ENCODE measurements around the gene SMKR1.

The SMKR1 gene

DNA sequence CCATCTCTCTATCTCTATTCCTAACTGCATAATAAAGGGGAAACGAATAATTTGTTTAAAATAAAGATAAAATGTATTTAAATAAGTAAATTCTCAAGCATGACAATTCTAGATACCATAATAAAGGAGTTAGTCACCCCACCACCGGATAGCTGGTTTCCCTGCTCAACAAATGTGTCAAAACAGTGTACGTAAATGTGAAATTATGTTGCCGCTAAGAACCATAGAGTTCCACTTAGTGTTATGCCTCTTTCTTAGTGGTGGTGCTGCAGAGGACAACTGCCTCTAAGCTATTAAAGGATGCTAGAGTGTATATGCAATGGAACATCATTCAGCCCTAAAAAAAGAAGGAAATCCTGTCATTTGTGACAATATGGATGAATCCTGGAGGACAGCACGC lies 42.4 kb downstream of the SMKR1 start:
- Histone ChIP-seq H3K4me1 (ENCODE audit: control insufficient read depth, insufficient read depth, low read length) (no peaks in the 10 kb centered on the region), H3K9ac (ENCODE audit: low read depth, low read length) (no peak overlapping the region), H3K9me3 (ENCODE audit: control insufficient read depth, insufficient read depth, low read length) (0 out of 2 replicates have a peak, but pooled peaks cover 3% of the 10 kb centered on the region), H3K27me3 (ENCODE audit: control insufficient read depth, insufficient read depth, low read length) (no peaks in the 10 kb centered on the region), H3K36me3 (ENCODE audit: control insufficient read depth, insufficient read depth, low read length) (no peaks in the 10 kb centered on the region), H3K4me3 (ENCODE audit: low read depth, low read length) (no peak overlapping the region), H3K27ac (ENCODE audit: low read depth, low read length) (no peak overlapping the region)

DNA sequence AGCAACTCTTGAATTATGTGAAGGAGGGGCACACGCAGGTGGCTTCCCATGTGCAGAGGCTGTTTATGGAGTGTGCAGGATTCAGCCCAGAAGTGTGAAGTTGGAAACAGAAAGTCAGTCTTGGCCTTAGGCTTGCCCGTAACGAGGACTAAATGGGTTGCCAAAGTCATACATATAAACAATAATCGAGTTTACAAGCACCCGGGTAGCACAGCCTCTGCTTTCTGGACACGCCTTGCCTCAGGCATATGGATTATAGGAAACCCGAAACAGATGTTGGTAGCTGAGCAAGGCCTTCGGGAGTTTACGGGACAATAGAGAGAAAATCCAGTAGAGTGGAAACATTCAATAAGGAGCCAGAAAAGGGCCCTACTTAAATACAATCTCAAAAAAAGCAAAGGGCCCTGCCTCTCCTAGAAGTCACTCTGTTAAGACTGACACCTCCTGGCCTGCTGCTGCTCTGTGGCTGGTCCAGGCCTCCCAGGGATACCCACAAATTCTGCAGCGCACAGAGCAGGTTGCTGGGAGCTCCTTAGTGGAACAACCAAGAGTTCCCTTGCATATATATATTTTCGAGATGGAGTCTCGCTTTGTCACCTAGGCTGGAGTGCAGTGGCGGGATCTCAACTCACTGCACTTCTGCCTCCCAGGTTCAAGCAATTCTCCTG lies 48.5 kb downstream of the SMKR1 start:
- Histone ChIP-seq H3K4me1 (ENCODE audit: control insufficient read depth, insufficient read depth, low read length) (no peaks in the 10 kb centered on the region), H3K27ac (ENCODE audit: low read depth, low read length) (no peak overlapping the region), H3K4me3 (ENCODE audit: low read depth, low read length) (no peak overlapping the region), H3K9ac (ENCODE audit: low read depth, low read length) (no peak overlapping the region), H3K27me3 (ENCODE audit: control insufficient read depth, insufficient read depth, low read length) (no peaks in the 10 kb centered on the region), H3K9me3 (ENCODE audit: control insufficient read depth, insufficient read depth, low read length) (0 out of 2 replicates have a peak, but pooled peaks cover 3% of the 10 kb centered on the region), H3K36me3 (ENCODE audit: control insufficient read depth, insufficient read depth, low read length) (no peaks in the 10 kb centered on the region)

DNA sequence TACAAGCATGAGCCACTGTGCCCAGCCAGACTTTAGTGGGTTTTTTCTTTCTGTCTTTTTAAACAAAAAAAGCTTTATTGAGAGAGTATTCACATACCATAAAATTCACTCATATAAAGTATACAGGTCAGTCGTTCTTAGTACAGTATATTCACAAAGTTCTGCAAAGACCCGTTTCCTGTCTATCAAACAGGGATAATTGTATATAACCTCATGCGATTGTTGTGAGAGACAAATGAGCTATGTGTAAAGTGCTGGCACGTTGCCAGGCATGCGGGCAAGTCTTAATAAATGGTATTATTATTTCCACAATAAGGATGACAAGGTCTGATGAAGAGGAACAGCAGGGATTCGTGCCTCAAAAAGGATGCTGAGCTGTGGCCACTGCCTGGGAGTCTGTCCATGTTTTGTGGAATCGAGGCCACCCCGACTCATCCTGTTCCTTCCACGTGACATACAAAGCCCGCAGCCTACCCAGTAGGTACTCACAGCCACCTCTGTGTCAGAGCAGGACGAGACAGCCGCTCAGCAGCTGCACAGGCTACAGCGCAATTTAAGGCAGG lies 51.6 kb downstream of the SMKR1 start:
- Histone ChIP-seq H3K4me1 (ENCODE audit: control insufficient read depth, insufficient read depth, low read length) (peaks cover 6% of the 10 kb centered on the region), H3K36me3 (ENCODE audit: control insufficient read depth, insufficient read depth, low read length) (no peaks in the 10 kb centered on the region), H3K27ac (ENCODE audit: low read depth, low read length) (no peak overlapping the region), H3K4me3 (ENCODE audit: low read depth, low read length) (no peak overlapping the region), H3K9ac (ENCODE audit: low read depth, low read length) (no peak overlapping the region), H3K27me3 (ENCODE audit: control insufficient read depth, insufficient read depth, low read length) (peaks cover 7% of the 10 kb centered on the region), H3K9me3 (ENCODE audit: control insufficient read depth, insufficient read depth, low read length) (no peaks in the 10 kb centered on the region)

DNA sequence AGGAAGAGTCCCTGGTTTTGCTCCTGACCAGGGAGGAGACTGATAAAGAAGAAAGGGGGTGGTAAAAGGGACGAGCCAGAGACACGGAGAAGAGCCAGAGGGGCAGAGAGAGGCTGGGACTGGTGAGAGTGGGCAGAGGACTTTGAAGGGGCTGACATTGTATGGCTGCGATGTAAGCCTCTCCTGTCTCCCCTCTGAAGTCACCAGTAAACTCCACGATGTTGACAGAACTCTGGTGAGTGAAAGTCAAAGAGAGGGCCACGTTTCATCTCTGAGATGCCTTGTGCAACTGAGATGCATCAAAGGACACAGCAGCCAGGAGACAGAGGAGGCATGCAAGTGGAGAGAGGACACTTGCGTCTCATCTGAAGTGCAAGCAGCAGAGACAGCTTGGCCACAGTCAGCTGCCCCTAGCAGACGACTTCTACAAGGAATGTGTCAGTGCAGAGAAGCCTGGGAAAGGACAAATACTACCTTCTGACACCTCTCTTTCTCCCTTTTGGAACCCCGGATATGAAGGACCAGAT lies 54.3 kb downstream of the SMKR1 start:
- no peak overlapping the region for H3K27ac ChIP-seq (ENCODE audit: low read depth, low read length)
- H3K4me3 ChIP-seq (ENCODE audit: low read depth, low read length), result no peak overlapping the region
- peaks cover 7% of the 10 kb centered on the region for H3K27me3 ChIP-seq (ENCODE audit: control insufficient read depth, insufficient read depth, low read length)
- H3K4me1 ChIP-seq (ENCODE audit: control insufficient read depth, insufficient read depth, low read length), result peaks cover 9% of the 10 kb centered on the region
- H3K9me3 ChIP-seq (ENCODE audit: control insufficient read depth, insufficient read depth, low read length), result no peaks in the 10 kb centered on the region
- no peak overlapping the region for H3K9ac ChIP-seq (ENCODE audit: low read depth, low read length)
- no peaks in the 10 kb centered on the region for H3K36me3 ChIP-seq (ENCODE audit: control insufficient read depth, insufficient read depth, low read length)

DNA sequence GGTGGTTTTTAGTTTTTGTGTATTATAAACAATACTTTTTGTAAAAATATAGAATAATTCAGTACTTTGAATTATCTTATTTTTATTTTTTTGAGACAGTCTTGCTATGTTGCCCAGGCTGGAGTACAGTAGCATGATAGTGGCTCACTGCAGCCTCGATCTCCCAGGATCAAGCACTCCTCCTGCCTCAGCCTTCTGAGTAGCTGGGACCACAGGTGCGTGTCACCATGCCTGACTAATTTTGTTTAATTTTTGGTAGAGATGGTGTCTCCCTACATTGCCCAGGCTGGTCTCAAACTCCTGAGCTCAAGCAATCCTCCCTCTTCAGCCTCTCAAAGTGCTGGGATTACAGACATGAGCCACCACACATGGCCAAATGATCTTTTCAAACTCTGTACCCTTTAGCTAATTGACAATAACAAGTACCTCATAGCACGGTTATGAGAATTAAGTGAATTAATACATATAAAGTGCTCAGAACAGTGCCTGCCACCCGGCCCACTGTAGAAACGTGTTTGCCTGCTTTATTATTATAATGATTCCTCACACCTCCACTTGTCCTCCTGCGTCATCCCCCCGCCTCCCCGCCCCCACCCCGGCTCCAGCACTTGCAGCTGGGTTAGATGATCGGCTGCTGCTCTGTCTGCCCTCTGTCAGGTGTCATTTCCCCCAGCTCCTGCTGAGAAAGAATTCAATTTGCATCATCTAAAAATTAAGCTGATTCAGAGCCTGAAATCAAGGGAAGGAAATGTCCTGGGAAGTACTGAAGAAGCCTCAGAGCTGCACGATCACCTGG lies 55.6 kb downstream of the SMKR1 start:
- no peaks in the 10 kb centered on the region for H3K36me3 ChIP-seq (ENCODE audit: control insufficient read depth, insufficient read depth, low read length)
- no peak overlapping the region for H3K9ac ChIP-seq (ENCODE audit: low read depth, low read length)
- no peak overlapping the region for H3K4me3 ChIP-seq (ENCODE audit: low read depth, low read length)
- H3K27ac ChIP-seq (ENCODE audit: low read depth, low read length), result peak overlapping the region; percentile 63
- peaks cover 7% of the 10 kb centered on the region for H3K27me3 ChIP-seq (ENCODE audit: control insufficient read depth, insufficient read depth, low read length)
- H3K4me1 ChIP-seq (ENCODE audit: control insufficient read depth, insufficient read depth, low read length), result peaks cover 9% of the 10 kb centered on the region
- H3K9me3 ChIP-seq (ENCODE audit: control insufficient read depth, insufficient read depth, low read length), result no peaks in the 10 kb centered on the region

DNA sequence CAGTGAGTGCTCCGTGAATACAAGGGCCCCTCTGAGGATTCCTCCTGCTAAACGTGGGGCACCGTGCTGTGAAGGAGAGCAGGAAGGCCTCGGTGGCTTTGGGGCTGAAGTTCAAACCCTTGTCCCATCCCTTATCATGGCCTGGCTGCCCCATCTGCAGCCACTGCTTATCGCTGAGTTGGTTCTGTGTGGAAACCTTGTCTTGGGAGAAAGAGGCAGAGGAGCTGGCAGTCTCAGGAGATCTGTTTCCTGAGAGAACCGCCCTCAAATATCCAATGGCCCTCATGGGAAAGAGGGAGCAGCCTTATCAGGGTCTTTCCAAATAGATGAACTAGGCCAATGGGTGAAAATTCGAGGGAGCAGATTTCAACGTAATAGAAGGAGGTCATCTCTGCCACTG lies 57.2 kb downstream of the SMKR1 start:
- Histone ChIP-seq H3K4me3 (ENCODE audit: low read depth, low read length) (no peak overlapping the region), H3K27me3 (ENCODE audit: control insufficient read depth, insufficient read depth, low read length) (peaks cover 7% of the 10 kb centered on the region), H3K9me3 (ENCODE audit: control insufficient read depth, insufficient read depth, low read length) (no peaks in the 10 kb centered on the region), H3K4me1 (ENCODE audit: control insufficient read depth, insufficient read depth, low read length) (peaks cover 9% of the 10 kb centered on the region), H3K27ac (ENCODE audit: low read depth, low read length) (no peak overlapping the region), H3K36me3 (ENCODE audit: control insufficient read depth, insufficient read depth, low read length) (no peaks in the 10 kb centered on the region), H3K9ac (ENCODE audit: low read depth, low read length) (no peak overlapping the region)

DNA sequence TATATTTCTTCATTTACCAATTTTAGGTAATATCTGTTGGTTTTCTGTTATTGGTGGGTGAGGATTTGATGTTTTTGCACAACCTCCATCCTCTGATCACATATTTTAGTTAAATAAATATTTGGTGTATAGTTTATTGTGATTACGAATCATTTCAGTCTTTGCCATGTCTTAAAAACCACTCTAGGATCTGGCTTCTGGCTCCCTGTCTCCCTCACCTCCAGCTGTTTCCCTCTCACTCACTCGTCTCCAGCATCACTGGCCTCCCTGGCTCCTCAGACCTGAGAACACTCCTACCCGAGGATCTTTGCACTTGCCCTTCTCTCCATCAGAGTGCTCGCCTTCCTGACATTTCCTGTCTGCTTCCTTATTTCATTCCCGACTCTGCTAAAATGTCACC lies 58.5 kb downstream of the SMKR1 start:
- no peak overlapping the region for H3K27ac ChIP-seq (ENCODE audit: low read depth, low read length)
- peaks cover 7% of the 10 kb centered on the region for H3K27me3 ChIP-seq (ENCODE audit: control insufficient read depth, insufficient read depth, low read length)
- no peaks in the 10 kb centered on the region for H3K36me3 ChIP-seq (ENCODE audit: control insufficient read depth, insufficient read depth, low read length)
- H3K4me1 ChIP-seq (ENCODE audit: control insufficient read depth, insufficient read depth, low read length), result peaks cover 9% of the 10 kb centered on the region
- no peak overlapping the region for H3K4me3 ChIP-seq (ENCODE audit: low read depth, low read length)
- H3K9ac ChIP-seq (ENCODE audit: low read depth, low read length), result no peak overlapping the region
- H3K9me3 ChIP-seq (ENCODE audit: control insufficient read depth, insufficient read depth, low read length), result no peaks in the 10 kb centered on the region

DNA sequence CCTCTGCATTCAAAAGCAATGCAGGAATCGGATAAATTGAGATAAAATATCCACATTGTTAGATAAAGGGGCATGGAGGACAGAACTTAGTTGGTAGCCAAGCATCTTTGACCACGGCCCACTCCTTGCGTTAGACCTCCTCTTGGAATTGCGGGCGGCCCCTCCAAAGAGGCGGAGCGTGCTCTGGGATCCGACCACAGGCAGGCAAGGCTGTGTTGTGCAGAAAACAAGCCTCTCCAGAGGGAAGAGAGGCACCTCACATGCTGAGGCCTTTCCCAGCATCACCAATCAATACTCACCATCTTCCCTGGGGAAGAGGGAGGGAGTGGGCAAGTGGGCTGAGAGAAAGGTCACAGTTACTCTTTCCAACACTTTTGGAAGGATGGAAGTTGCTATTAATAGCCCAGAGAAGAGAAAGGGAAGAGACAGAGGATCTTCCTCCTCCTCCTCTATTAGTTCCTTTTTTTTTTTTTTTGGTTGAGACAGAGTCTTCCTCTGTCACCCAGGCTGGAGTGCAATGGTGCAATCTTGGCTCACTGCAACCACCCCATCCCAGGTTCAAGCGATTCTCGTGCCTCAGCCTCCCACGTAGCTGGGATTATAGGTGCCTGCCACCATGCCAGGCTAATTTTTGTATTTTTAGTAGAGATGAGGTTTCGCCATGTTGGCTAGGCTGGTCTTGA lies 59.5 kb downstream of the SMKR1 start:
- Histone ChIP-seq H3K27me3 (ENCODE audit: control insufficient read depth, insufficient read depth, low read length) (peaks cover 6% of the 10 kb centered on the region), H3K9ac (ENCODE audit: low read depth, low read length) (no peak overlapping the region), H3K4me1 (ENCODE audit: control insufficient read depth, insufficient read depth, low read length) (peaks cover 9% of the 10 kb centered on the region), H3K27ac (ENCODE audit: low read depth, low read length) (no peak overlapping the region), H3K9me3 (ENCODE audit: control insufficient read depth, insufficient read depth, low read length) (no peaks in the 10 kb centered on the region), H3K36me3 (ENCODE audit: control insufficient read depth, insufficient read depth, low read length) (no peaks in the 10 kb centered on the region), H3K4me3 (ENCODE audit: low read depth, low read length) (no peak overlapping the region)

All from HUES48 (cell line).